Keratinocyte (primary cell): ENCODE results near the gene PLAC9. TPM values are rescaled to one million over a fixed set of nuclear protein-coding genes. Genes with fewer than 3 reads are reported as not detected.
A peak's percentile ranks its signal among the peaks of the same experiment; 100 is the strongest.

Source experiments
- DNase-seq: peaks from one replicate; pipeline ENCODE4 v3.0.0-alpha.2; 2011; ENCODE audit warnings: low read depth, missing footprints, low spot score
- FAIRE-seq: peaks from 2 replicates; lab custom pipeline; 2011; peaks lifted over from hg19 to GRCh38; lab: Jason Lieb, UNC
- H2AFZ ChIP-seq: 2 replicates; pipeline ENCODE4 v1.6.0; 2012; ENCODE audit warnings: low read length, control low read depth, inconsistent platforms; ENCODE audit not compliant: control insufficient read depth
- H3K27ac ChIP-seq: 2 replicates; pipeline ENCODE4 v1.5.1; 2011; ENCODE audit warnings: low read length; ENCODE audit not compliant: control insufficient read depth, insufficient read depth
- H3K27me3 ChIP-seq: 3 replicates; pipeline ENCODE4 v1.6.0; 2011; ENCODE audit warnings: low read length; ENCODE audit not compliant: control insufficient read depth, insufficient read depth; ENCODE audit errors: extremely low read depth
- H3K36me3 ChIP-seq, 2 experiments: 2 replicates in 1 of 2; 3 replicates in 1 of 2; pipeline ENCODE4 v1.5.1; 2011; ENCODE audit warnings: low read length in 2 of 2, mild to moderate bottlenecking in 1 of 2; ENCODE audit not compliant: control insufficient read depth in 2 of 2, insufficient read depth in 2 of 2; ENCODE audit errors: extremely low read depth in 1 of 2
- H3K4me1 ChIP-seq: 3 replicates; pipeline ENCODE4 v1.5.1; 2011; ENCODE audit warnings: low read length; ENCODE audit not compliant: control insufficient read depth, insufficient read depth; ENCODE audit errors: extremely low read depth
- H3K4me2 ChIP-seq: 3 replicates; pipeline ENCODE4 v1.6.0; 2011; ENCODE audit warnings: low read depth, low read length; ENCODE audit not compliant: control insufficient read depth, insufficient read depth; ENCODE audit errors: extremely low read depth
- H3K4me3 ChIP-seq, 3 experiments: fragments of 200-600 bp in 1 of 3; sonication (generic) in 1 of 3; 2 replicates in 2 of 3; 3 replicates in 1 of 3; pipeline ENCODE4 v1.5.1; 2011 to 2016; ENCODE audit warnings: low read length in 3 of 3, mild to moderate bottlenecking in 3 of 3, control low read depth in 2 of 3, inconsistent platforms in 1 of 3, low read depth in 1 of 3, mixed read lengths in 1 of 3, mixed run types in 1 of 3, moderate library complexity in 1 of 3; ENCODE audit not compliant: control insufficient read depth in 2 of 3, insufficient read depth in 2 of 3; ENCODE audit errors: extremely low read depth in 1 of 3
- H3K79me2 ChIP-seq: 2 replicates; pipeline ENCODE4 v1.6.0; 2012; ENCODE audit warnings: low read length; ENCODE audit not compliant: control insufficient read depth, insufficient read depth
- H3K9ac ChIP-seq: 3 replicates; pipeline ENCODE4 v1.6.0; 2011; ENCODE audit warnings: low read length; ENCODE audit not compliant: control insufficient read depth, insufficient read depth; ENCODE audit errors: extremely low read depth
- H3K9me1 ChIP-seq: 3 replicates; pipeline ENCODE4 v1.6.0; 2011; ENCODE audit warnings: low read length; ENCODE audit not compliant: control insufficient read depth, insufficient read depth; ENCODE audit errors: extremely low read depth
- H3K9me3 ChIP-seq: 2 replicates; pipeline ENCODE4 v1.5.1; 2012; ENCODE audit warnings: low read depth, low read length; ENCODE audit not compliant: control insufficient read depth
- H4K20me1 ChIP-seq: 3 replicates; pipeline ENCODE4 v1.6.0; 2011; ENCODE audit warnings: low read length; ENCODE audit not compliant: control insufficient read depth, insufficient read depth; ENCODE audit errors: extremely low read depth
- EZH2 ChIP-seq: IDR thresholded peaks from one replicate; pipeline ENCODE4 v1.6.1; 2012; ENCODE audit warnings: inconsistent platforms, mild to moderate bottlenecking, low read length, moderate library complexity
- dilution Hi-C: fragments of 300-500 bp; cut with MboI; formaldehyde crosslinking; loops from one replicate; pipeline ENCODE4 v1.7.0; 2020; ENCODE audit warnings: low sequenced_read_pairs; ENCODE audit not compliant: extremely low pct_ligation_motif_present
- polyA plus RNA-seq, 5 experiments: library from polyadenylated mRNA; depleted of rRNA in 3 of 5; stranded (reverse) in 3 of 5; stranded (forward) in 1 of 5; unstranded in 1 of 5; fragments of >200 nt; gene quantifications; 1 replicate in 1 of 5; 2 replicates in 3 of 5; 3 replicates in 1 of 5; pipeline versions ENCODE4 v1.2.1 to v1.2.3, GENCODE V29; 2011 to 2012; ENCODE audit warnings: missing spikeins in 2 of 5, low read depth in 1 of 5, low replicate concordance in 1 of 5
- TF ChIP-seq, protein P1 (sequence below), 3 experiments: IDR thresholded peaks in 1 of 3; conservative IDR thresholded peaks in 1 of 3; optimal IDR thresholded peaks in 1 of 3; 2 replicates in 2 of 3; 3 replicates in 1 of 3; pipeline versions ENCODE3 to v1.5.1; 2011; ENCODE audit warnings: low read length in 3 of 3, mild to moderate bottlenecking in 3 of 3, moderate library complexity in 2 of 3, control low read depth in 1 of 3, inconsistent platforms in 1 of 3; ENCODE audit not compliant: insufficient read depth in 2 of 3; ENCODE audit errors: extremely low read depth in 1 of 3

The PLAC9 gene
- polyA plus RNA-seq, 1 donor (not counting 4 experiments of a cell fraction or from before 2014, with no cell fraction given), result 0.39 TPM

DNA sequence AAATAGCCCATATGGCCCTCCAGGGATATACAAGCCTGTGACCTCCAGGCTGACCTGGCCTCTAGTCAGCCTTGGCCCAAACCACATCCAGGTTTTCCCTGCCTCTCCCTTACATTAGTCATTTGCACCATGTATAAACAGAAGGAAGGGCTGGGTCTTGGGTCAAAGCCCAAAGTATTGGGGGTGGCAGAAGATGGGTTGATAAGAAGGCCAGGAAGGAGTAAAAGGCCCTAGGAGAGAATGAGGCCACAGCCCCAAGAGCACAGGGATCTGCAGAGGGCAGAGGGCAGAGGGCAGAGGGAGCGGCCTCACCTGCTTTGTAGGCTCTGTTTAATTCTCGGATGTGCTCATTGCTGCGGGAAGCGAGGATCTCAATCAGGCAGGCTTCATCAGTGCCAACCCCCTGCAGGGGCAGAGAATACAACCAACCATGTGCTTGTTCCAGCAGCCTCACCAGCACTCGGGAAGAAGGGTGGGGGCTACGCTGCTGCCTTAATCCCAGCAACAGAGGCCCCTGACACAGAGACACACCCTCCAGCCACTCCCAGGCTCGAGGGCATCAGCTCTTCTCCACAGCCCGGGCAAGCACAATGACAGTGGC lies 31.3 kb downstream of the PLAC9 start:
- Histone ChIP-seq H3K27me3 (no peaks in the 10 kb centered on the region), H3K9ac (no peak overlapping the region), H3K9me1 (peaks cover 2% of the 10 kb centered on the region), H3K4me3 (no peak overlapping the region), H3K36me3 (peaks cover 22 to 25% of the 10 kb centered on the region in 2 experiments), H3K27ac (no peak overlapping the region), H4K20me1 (no peaks in the 10 kb centered on the region), H3K9me3 (no peaks in the 10 kb centered on the region), H3K4me2 (peak overlapping the region; percentile 41), H3K79me2 (no peaks in the 10 kb centered on the region), H2AFZ (no peak overlapping the region), H3K4me1 (peaks cover 43% of the 10 kb centered on the region)
- TF ChIP-seq, protein P1, sequence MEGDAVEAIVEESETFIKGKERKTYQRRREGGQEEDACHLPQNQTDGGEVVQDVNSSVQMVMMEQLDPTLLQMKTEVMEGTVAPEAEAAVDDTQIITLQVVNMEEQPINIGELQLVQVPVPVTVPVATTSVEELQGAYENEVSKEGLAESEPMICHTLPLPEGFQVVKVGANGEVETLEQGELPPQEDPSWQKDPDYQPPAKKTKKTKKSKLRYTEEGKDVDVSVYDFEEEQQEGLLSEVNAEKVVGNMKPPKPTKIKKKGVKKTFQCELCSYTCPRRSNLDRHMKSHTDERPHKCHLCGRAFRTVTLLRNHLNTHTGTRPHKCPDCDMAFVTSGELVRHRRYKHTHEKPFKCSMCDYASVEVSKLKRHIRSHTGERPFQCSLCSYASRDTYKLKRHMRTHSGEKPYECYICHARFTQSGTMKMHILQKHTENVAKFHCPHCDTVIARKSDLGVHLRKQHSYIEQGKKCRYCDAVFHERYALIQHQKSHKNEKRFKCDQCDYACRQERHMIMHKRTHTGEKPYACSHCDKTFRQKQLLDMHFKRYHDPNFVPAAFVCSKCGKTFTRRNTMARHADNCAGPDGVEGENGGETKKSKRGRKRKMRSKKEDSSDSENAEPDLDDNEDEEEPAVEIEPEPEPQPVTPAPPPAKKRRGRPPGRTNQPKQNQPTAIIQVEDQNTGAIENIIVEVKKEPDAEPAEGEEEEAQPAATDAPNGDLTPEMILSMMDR (optimal IDR thresholded peaks at IDR 0.05 in 1 of 3, IDR thresholded peaks at IDR 0.05 in 1 of 3, conservative IDR thresholded peaks at IDR 0.05 in 1 of 3; ENCODE audit: extremely low read depth in 1 of 3, insufficient read depth in 2 of 3, low read length in 3 of 3), result no peak
- no peak for TF ChIP-seq EZH2
- FAIRE-seq (peak; percentile 39), DNase-seq (no peak)
- dilution Hi-C loops, result no loop called here

GRCh38 chr10:80164596-80164995 lies 32.1 kb downstream of the PLAC9 start:
- Histone ChIP-seq H3K4me2 (no peak overlapping the region), H3K9me1 (no peaks in the 10 kb centered on the region), H3K4me1 (peaks cover 35% of the 10 kb centered on the region), H3K36me3 (peaks cover 21 to 25% of the 10 kb centered on the region in 2 experiments), H3K27ac (peak overlapping the region; percentile 70), H2AFZ (no peak overlapping the region), H3K9ac (no peak overlapping the region), H3K4me3 (no peak overlapping the region), H3K79me2 (no peaks in the 10 kb centered on the region), H4K20me1 (peaks cover under 1% of the 10 kb centered on the region), H3K27me3 (no peaks in the 10 kb centered on the region), H3K9me3 (no peaks in the 10 kb centered on the region)
- FAIRE-seq, result peak; percentile 57
- dilution Hi-C loops, result no loop called here
- TF ChIP-seq, protein P1 (optimal IDR thresholded peaks at IDR 0.05 in 1 of 3, IDR thresholded peaks at IDR 0.05 in 1 of 3, conservative IDR thresholded peaks at IDR 0.05 in 1 of 3; ENCODE audit: extremely low read depth in 1 of 3, insufficient read depth in 2 of 3, low read length in 3 of 3), result no peak
- TF ChIP-seq EZH2, result no peak
- no peak for DNase-seq
